Femur (tissue), 1 donor: Measurements from ENCODE around the gene NCAPD2.
"Not testable (repeated sequence)": the region's sequence is repeated elsewhere in the genome, so short reads cannot be mapped to it uniquely, and the experiment has no call there.

Experiments used
- DNase-seq: peaks from one replicate; pipeline ENCODE4 v3.0.0-alpha.2; 2017

Gene NCAPD2

DNA sequence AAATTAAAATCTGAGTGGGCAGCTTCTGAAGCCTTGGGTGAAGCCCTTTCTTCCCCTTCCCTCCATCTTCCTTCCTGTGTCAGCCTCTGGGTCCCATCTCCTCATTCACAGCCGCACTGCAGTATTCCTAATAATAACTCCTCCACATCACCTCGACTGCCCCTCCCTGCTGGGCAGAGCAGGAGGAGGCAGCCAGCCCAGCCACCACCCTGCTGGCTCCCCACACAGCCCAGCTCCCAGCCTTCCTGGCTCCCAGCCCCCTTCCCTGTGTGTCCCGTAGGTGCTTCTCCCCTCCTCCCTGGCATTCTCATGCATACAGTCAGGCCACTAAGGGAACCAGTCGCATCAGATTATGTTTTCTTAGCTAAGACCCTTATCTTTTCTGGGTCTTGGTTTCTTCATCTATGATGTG, 58.2 kb downstream of the NCAPD2 start:
- peak; percentile 57 for DNase-seq

GRCh38 chr12:6553051-6553868, 59.4 kb downstream of the NCAPD2 start:
- peak; percentile 78 for DNase-seq

- DNase-seq = peak; percentile 85
Measured at GRCh38 chr12:6554168-6555017, 60.5 kb downstream of the NCAPD2 start.

GRCh38 chr12:6555018-6555691, 61.3 kb downstream of the NCAPD2 start:
- DNase-seq = no peak

- not testable (repeated sequence) for DNase-seq
Measured at GRCh38 chr12:6556496-6556817, 62.6 kb downstream of the NCAPD2 start.

DNA sequence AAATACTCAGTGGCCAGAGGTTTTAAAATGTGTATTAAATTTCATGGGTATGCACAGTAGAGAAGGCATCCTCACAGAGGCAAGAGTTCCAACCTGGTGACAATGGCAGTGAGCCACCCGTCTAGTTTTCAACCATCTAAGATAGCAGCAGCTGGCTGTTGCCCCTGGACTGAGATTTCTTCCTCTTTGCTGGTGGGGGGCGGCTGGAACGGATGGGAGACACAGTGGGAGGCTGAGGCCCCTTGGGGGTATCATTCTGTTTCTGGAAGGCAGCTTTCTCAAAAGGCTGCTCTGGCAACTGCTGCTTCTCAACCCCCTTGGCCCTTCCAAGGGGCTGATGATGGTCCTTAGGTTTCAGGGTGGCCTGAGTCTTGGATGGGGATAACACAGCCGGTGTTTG, 63.0 kb downstream of the NCAPD2 start:
- DNase-seq = no peak

- DNase-seq = not testable (repeated sequence)
Measured at GRCh38 chr12:6558014-6558760, 64.3 kb downstream of the NCAPD2 start.

DNA sequence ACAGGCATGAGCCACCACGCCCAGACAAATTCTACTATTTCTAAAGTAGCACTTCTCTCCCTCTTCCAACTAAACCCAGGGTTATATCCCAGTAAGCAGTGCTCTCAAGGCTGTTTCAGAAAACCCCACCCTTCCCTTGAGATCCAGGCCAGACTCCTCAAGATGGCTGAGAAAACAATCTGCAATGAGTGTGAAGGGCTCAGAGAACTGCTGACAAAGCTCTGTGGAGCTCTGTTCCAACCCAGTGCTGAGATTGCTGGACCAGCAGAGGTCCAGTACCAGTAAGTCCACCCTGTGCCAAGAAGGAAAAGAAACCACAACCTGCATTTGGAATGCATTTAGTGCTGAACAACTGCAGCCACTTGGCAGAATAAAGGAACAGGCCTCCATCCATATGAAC, 65.6 kb downstream of the NCAPD2 start:
- no peak for DNase-seq

DNA sequence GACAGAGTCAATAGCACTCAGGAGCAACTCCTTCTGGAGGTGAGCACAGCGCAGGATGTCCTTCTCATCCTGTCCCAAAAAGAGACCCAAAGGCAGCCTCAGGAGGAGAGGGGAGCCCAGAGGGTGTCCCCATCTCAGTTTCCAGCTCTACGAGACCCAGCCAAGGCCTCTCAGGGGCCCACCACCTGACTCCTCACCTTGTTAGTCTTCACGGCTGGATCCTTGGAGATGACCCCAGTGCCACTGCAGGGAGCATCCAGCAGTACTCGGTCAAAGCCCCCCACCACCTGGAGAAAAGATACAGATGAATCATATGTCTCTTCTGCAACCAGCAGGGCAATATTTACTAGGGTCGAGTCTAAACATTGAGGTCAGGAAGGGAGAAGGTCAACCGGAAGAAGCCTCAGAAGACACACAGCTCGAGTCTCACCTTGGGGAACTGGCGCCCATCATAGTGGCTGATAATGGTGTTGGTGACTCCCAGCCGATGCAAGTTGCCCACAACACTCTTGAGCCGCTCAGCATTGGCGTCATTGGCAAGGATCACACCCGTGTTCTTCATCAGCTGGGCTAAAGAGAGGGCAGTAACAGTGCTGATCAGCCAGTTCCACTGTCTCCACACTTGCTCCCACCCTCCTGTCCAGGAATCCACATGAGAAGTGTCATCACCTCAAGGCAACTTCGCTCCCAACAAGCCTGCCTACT, 66.8 kb downstream of the NCAPD2 start:
- no peak for DNase-seq

- DNase-seq = no peak
Measured at GRCh38 chr12:6562881-6563280, 69.0 kb downstream of the NCAPD2 start.

- DNase-seq = peak; percentile 47
Measured at GRCh38 chr12:6563448-6564050, 69.6 kb downstream of the NCAPD2 start.

DNA sequence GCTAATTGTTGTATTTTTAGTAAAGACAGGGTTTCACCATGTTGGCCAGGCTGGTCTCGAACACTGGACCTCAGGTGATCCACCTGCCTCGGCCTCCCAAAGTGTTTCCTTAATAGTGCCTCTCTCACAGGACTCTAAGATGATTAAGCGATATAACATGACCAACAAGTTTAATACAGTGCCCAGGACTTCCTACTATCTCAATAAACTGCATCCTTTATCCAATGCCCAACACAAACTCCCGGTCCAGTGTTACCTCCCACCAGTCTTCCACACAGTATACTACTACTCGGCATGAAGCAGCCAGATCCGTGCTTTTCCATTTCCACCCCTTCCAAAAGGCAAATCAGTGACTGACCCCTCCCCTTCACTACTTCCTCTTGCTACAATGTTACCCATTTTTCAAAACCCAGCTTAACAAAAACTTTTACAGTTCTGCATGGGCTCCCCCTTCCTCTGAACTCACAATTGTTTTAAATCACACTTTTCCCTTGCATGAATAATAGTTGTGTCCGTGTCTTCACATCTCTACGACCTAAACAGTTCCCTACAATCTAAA, 73.3 kb downstream of the NCAPD2 start:
- no peak for DNase-seq

GRCh38 chr12:6569312-6569711, 75.4 kb downstream of the NCAPD2 start:
- no peak for DNase-seq

GRCh38 chr12:6569786-6570185, 75.9 kb downstream of the NCAPD2 start:
- DNase-seq = no peak

GRCh38 chr12:6570264-6570887, 76.5 kb downstream of the NCAPD2 start:
- peak; percentile 59 for DNase-seq

- DNase-seq = no peak
Measured at GRCh38 chr12:6573001-6573400, 79.1 kb downstream of the NCAPD2 start.

GRCh38 chr12:6574576-6575295, 80.8 kb downstream of the NCAPD2 start:
- DNase-seq = no peak

DNA sequence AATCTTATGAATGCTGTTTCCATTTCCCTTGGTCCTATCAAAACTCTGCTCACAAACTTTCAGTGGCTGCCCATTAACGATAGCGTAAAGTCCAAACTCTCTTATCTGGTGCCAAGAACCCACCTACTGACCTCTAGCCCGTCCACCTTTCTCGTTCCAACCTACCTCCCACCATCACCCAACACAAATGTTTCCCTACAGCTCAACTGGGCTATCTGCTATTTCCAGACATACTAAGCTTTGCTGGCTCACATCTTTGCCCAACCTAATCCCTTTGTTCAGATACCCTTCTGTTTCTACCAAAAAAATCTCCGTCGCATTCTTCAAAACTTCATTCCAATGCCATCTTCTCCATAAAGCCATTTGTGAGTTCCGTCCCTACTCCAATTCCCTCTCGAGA, 81.7 kb downstream of the NCAPD2 start:
- no peak for DNase-seq
